Smooth muscle cell (in vitro differentiated cells): ENCODE measurements around the gene ASCL5. TPM values are rescaled to one million over a fixed set of nuclear protein-coding genes. Genes with fewer than 3 reads are reported as not detected.

Experiments used
- DNase-seq: peaks from one replicate; lab custom pipeline; 2025; ENCODE audit not compliant: unreplicated experiment; lab: John Stamatoyannopoulos, UW
- H2AFZ ChIP-seq: fragments of 200-600 bp; sonication (generic); 2 replicates; pipeline ENCODE4 v1.6.0; 2016; ENCODE audit warnings: antibody characterized with exemption, low read depth, mild to moderate bottlenecking
- H3F3A ChIP-seq: fragments of 200-600 bp; sonication (generic); 2 replicates; pipeline ENCODE4 v1.6.0; 2017; ENCODE audit warnings: antibody characterized with exemption, low read depth
- H3K27ac ChIP-seq: fragments of 200-600 bp; sonication (generic); 2 replicates; pipeline ENCODE4 v1.5.1; 2016; ENCODE audit warnings: low read depth, mild to moderate bottlenecking
- H3K27me3 ChIP-seq: fragments of 200-600 bp; sonication (generic); 2 replicates; pipeline ENCODE4 v1.6.1; 2016; ENCODE audit warnings: low read depth, mild to moderate bottlenecking
- H3K36me3 ChIP-seq: fragments of 200-600 bp; sonication (generic); 2 replicates; pipeline ENCODE4 v1.5.1; 2016; ENCODE audit warnings: low read depth
- H3K4me1 ChIP-seq: fragments of 200-600 bp; sonication (generic); 2 replicates; pipeline ENCODE4 v1.5.1; 2016; ENCODE audit warnings: low read depth
- H3K4me2 ChIP-seq: fragments of 200-600 bp; sonication (generic); 2 replicates; pipeline ENCODE4 v1.6.0; 2016; ENCODE audit warnings: mild to moderate bottlenecking
- H3K4me3 ChIP-seq: fragments of 200-600 bp; sonication (generic); 2 replicates; pipeline ENCODE4 v1.5.1; 2016; ENCODE audit warnings: mild to moderate bottlenecking
- H3K79me2 ChIP-seq: fragments of 200-600 bp; sonication (generic); 2 replicates; pipeline ENCODE4 v1.6.0; 2016; ENCODE audit warnings: low read depth, mild to moderate bottlenecking
- H3K9ac ChIP-seq: fragments of 200-600 bp; sonication (generic); 2 replicates; pipeline ENCODE4 v1.6.0; 2016; ENCODE audit warnings: low read depth
- H3K9me3 ChIP-seq: fragments of 200-600 bp; sonication (generic); replicated peaks from 2 replicates; pipeline ENCODE4 v1.5.1; 2016; ENCODE audit warnings: low read depth
- H4K20me1 ChIP-seq: fragments of 200-600 bp; sonication (generic); 2 replicates; pipeline ENCODE4 v1.6.0; 2016; ENCODE audit warnings: low read depth
- CTCF ChIP-seq: fragments of 200-600 bp; sonication (generic); IDR thresholded peaks from 2 replicates; pipeline ENCODE4 v1.5.1; 2017; ENCODE audit warnings: borderline replicate concordance, mild to moderate bottlenecking, antibody characterized with exemption; ENCODE audit not compliant: insufficient read depth, poor library complexity, severe bottlenecking
- WGBS: methylation state at CpG from one replicate; pipeline ENCODE4 v1.1.7; 2016; ENCODE audit warnings: low lambda C conversion rate; 5-methylcytosine and 5-hydroxymethylcytosine counted together
- polyA plus RNA-seq: library from polyadenylated mRNA; unstranded; fragments of >200 nt; fragmentation: Nextera tagmentation; extraction: Ambion mirVana; gene quantifications from 2 replicates; pipeline ENCODE4 v1.2.1, GENCODE V29; 2016
- total RNA-seq: library from RNA; depleted of rRNA; stranded (reverse); fragments of >200 nt; gene quantifications from 2 replicates; pipeline ENCODE4 v1.2.3, GENCODE V29; 2014

Gene ASCL5
- total and polyA plus RNA-seq, 2 experiments from 2014 or later: not detected

GRCh38 chr1:201136355-201137023 is 9.5 kb upstream of the ASCL5 start:
- peaks cover 8% of the 10 kb centered on the region for H3K4me1 ChIP-seq
- no peaks in the 10 kb centered on the region for H3K27me3 ChIP-seq
- no peak overlapping the region for H3K4me3 ChIP-seq
- peaks cover 37% of the 10 kb centered on the region for H4K20me1 ChIP-seq
- DNase-seq: no peak
- no peaks in the 10 kb centered on the region for H3K36me3 ChIP-seq
- TF ChIP-seq CTCF: no peak
- no peaks in the 10 kb centered on the region for H3K79me2 ChIP-seq
- peak overlapping the region; percentile 53 for H3K9ac ChIP-seq
- peak overlapping the region; percentile 56 for H3K4me2 ChIP-seq
- H3K9me3 ChIP-seq: no peaks in the 10 kb centered on the region
- 25% methylated on average over 8 of the region's 8 CpGs for WGBS
- peak overlapping the region; percentile 93 for H3K27ac ChIP-seq
- H2AFZ ChIP-seq: no peak overlapping the region
- peaks cover 24% of the 10 kb centered on the region for H3F3A ChIP-seq

- peaks cover 21% of the 10 kb centered on the region for H3F3A ChIP-seq
- H3K79me2 ChIP-seq: no peaks in the 10 kb centered on the region
- H3K36me3 ChIP-seq: no peaks in the 10 kb centered on the region
- DNase-seq: no peak
- H3K4me1 ChIP-seq: no peaks in the 10 kb centered on the region
- H3K9me3 ChIP-seq: no peaks in the 10 kb centered on the region
- 91% methylated on average over 6 of the region's 6 CpGs for WGBS
- no peak overlapping the region for H3K27ac ChIP-seq
- H3K4me2 ChIP-seq: no peak overlapping the region
- no peak overlapping the region for H2AFZ ChIP-seq
- no peak overlapping the region for H3K4me3 ChIP-seq
- no peaks in the 10 kb centered on the region for H3K27me3 ChIP-seq
- no peak for TF ChIP-seq CTCF
- no peak overlapping the region for H3K9ac ChIP-seq
- peaks cover 27% of the 10 kb centered on the region for H4K20me1 ChIP-seq
These were observed 7.4 kb upstream of the ASCL5 start for GRCh38 chr1:201134405-201134804.

- no peak overlapping the region for H3K4me3 ChIP-seq
- 73% methylated on average over 4 of the region's 4 CpGs for WGBS
- H3K4me1 ChIP-seq: peaks cover 6% of the 10 kb centered on the region
- no peak overlapping the region for H2AFZ ChIP-seq
- no peak overlapping the region for H3K4me2 ChIP-seq
- no peaks in the 10 kb centered on the region for H3K9me3 ChIP-seq
- H3K79me2 ChIP-seq: no peaks in the 10 kb centered on the region
- no peak for TF ChIP-seq CTCF
- DNase-seq: no peak
- peaks cover 13% of the 10 kb centered on the region for H3F3A ChIP-seq
- no peaks in the 10 kb centered on the region for H3K27me3 ChIP-seq
- no peak overlapping the region for H3K27ac ChIP-seq
- H3K9ac ChIP-seq: no peak overlapping the region
- H4K20me1 ChIP-seq: peaks cover 6% of the 10 kb centered on the region
- H3K36me3 ChIP-seq: no peaks in the 10 kb centered on the region
These were observed 4.4 kb upstream of the ASCL5 start for GRCh38 chr1:201131398-201131797.

GRCh38 chr1:201128962-201129361 is 2.0 kb upstream of the ASCL5 start:
- Histone ChIP-seq H3K9ac (no peak overlapping the region), H3K27me3 (no peaks in the 10 kb centered on the region), H3K36me3 (no peaks in the 10 kb centered on the region), H4K20me1 (no peaks in the 10 kb centered on the region), H3K9me3 (no peaks in the 10 kb centered on the region), H3K4me3 (no peak overlapping the region), H3K79me2 (no peaks in the 10 kb centered on the region), H3K4me2 (no peak overlapping the region), H2AFZ (no peak overlapping the region), H3K27ac (no peak overlapping the region), H3K4me1 (peaks cover 6% of the 10 kb centered on the region), H3F3A (peaks cover under 1% of the 10 kb centered on the region)
- 96% methylated on average over 13 of the region's 13 CpGs for whole genome bisulfite sequencing
- no peak for DNase-seq
- no peak for TF ChIP-seq CTCF
